Liver (tissue), 9 donors: Measurements from ENCODE around the gene POU3F2. TPM values are rescaled to one million over a fixed set of nuclear protein-coding genes. Genes with fewer than 3 reads are reported as not detected.

Experiments
- DNase-seq: peaks from one replicate; pipeline ENCODE4 v3.0.0-alpha.2; 2017; ENCODE audit warnings: low spot score
- H3K27ac ChIP-seq, 2 donors: one replicate each; pipeline ENCODE4 v1.7.0; 2013; ENCODE audit warnings: inconsistent platforms in 2 of 2, low read length in 2 of 2, control low read depth in 1 of 2, low read depth in 1 of 2, mild to moderate bottlenecking in 1 of 2
- H3K27me3 ChIP-seq, 4 donors: one replicate each; pipeline versions ENCODE4 v1.6.1 to v1.7.0; 2013; ENCODE audit warnings: low read length in 3 of 4, inconsistent platforms in 1 of 4, mild to moderate bottlenecking in 1 of 4, moderate library complexity in 1 of 4; ENCODE audit not compliant: control insufficient read depth in 4 of 4, insufficient read depth in 4 of 4
- H3K36me3 ChIP-seq, 4 donors: one replicate each; pipeline versions ENCODE4 v1.6.1 to v1.7.0; 2013; ENCODE audit warnings: low read length in 3 of 4, mild to moderate bottlenecking in 3 of 4, low read depth in 1 of 4, moderate library complexity in 1 of 4; ENCODE audit not compliant: control insufficient read depth in 4 of 4, insufficient read depth in 3 of 4
- H3K4me1 ChIP-seq, 4 donors: one replicate each; pipeline versions ENCODE4 v1.6.1 to v1.7.0; 2013; ENCODE audit warnings: low read length in 3 of 4, mild to moderate bottlenecking in 3 of 4, moderate library complexity in 1 of 4; ENCODE audit not compliant: control insufficient read depth in 4 of 4, insufficient read depth in 4 of 4
- H3K4me3 ChIP-seq, 3 donors: one replicate each; pipeline versions ENCODE4 v1.6.1 to v1.7.0; 2013; ENCODE audit warnings: low read length in 3 of 3, control low read depth in 1 of 3, low read depth in 1 of 3, mild to moderate bottlenecking in 1 of 3
- H3K9ac ChIP-seq, 2 donors: one replicate each; pipeline ENCODE4 v1.7.0; 2013; ENCODE audit warnings: low read length in 2 of 2, mild to moderate bottlenecking in 2 of 2, moderate library complexity in 2 of 2, control low read depth in 1 of 2, low read depth in 1 of 2
- H3K9me3 ChIP-seq, 4 donors: one replicate each; pipeline versions ENCODE4 v1.6.1 to v1.7.0; 2013; ENCODE audit warnings: low read length in 3 of 4; ENCODE audit not compliant: control insufficient read depth in 4 of 4
- EGR1 ChIP-seq, 2 donors: IDR thresholded peaks; 2 replicates each; pipeline ENCODE4 v1.6.1; 2016 to 2018; ENCODE audit warnings: antibody characterized with exemption in 2 of 2, low read depth in 2 of 2
- FOXA1 ChIP-seq: IDR thresholded peaks from 2 replicates; pipeline ENCODE4 v1.6.1; 2016; ENCODE audit warnings: antibody characterized with exemption
- FOXA2 ChIP-seq: IDR thresholded peaks from 2 replicates; pipeline ENCODE4 v1.6.1; 2016; ENCODE audit warnings: antibody characterized with exemption
- GABPA ChIP-seq, 2 donors: IDR thresholded peaks in 1 of 2; conservative IDR thresholded peaks in 1 of 2; 2 replicates each; pipeline ENCODE4 v1.6.1; 2016; ENCODE audit warnings: antibody characterized with exemption in 2 of 2, mild to moderate bottlenecking in 1 of 2, moderate library complexity in 1 of 2
- HNF4A ChIP-seq, 2 donors: conservative IDR thresholded peaks; 2 replicates each; pipeline ENCODE4 v1.6.1; 2016; ENCODE audit warnings: antibody characterized with exemption in 2 of 2, mild to moderate bottlenecking in 2 of 2
- HNF4G ChIP-seq: IDR thresholded peaks from 2 replicates; pipeline ENCODE4 v1.6.1; 2016; ENCODE audit warnings: antibody characterized with exemption
- JUND ChIP-seq, 2 donors: IDR thresholded peaks; 2 replicates each; pipeline ENCODE4 v1.6.1; 2016; ENCODE audit warnings: antibody characterized with exemption in 2 of 2
- NR2F2 ChIP-seq: IDR thresholded peaks from 2 replicates; pipeline ENCODE4 v1.6.1; 2016; ENCODE audit warnings: antibody characterized with exemption
- RAD21 ChIP-seq, 2 donors: IDR thresholded peaks; 2 replicates each; pipeline ENCODE4 v1.6.1; 2016; ENCODE audit warnings: antibody characterized with exemption in 2 of 2, mild to moderate bottlenecking in 2 of 2
- RXRA ChIP-seq, 2 donors: IDR thresholded peaks; 2 replicates each; pipeline ENCODE4 v1.6.1; 2017 to 2018; ENCODE audit warnings: antibody characterized with exemption in 2 of 2, mild to moderate bottlenecking in 1 of 2
- SP1 ChIP-seq: IDR thresholded peaks from 2 replicates; pipeline ENCODE4 v1.6.1; 2018; ENCODE audit warnings: antibody characterized with exemption, mild to moderate bottlenecking
- TAF1 ChIP-seq: conservative IDR thresholded peaks from 2 replicates; pipeline ENCODE4 v1.6.1; 2016; ENCODE audit warnings: antibody characterized with exemption, mild to moderate bottlenecking
- YY1 ChIP-seq: IDR thresholded peaks from 2 replicates; pipeline ENCODE4 v1.6.1; 2016; ENCODE audit warnings: antibody characterized with exemption, mild to moderate bottlenecking
- WGBS: extraction: QIAGEN DNeasy Blood & Tissue Kit; methylation state at CpG from one replicate; pipeline ENCODE4 v1.1.7; 2013; 5-methylcytosine and 5-hydroxymethylcytosine counted together
- polyA plus RNA-seq, 2 donors: library from polyadenylated mRNA; stranded (reverse) in 1 of 2; unstranded in 1 of 2; fragments of 200-250 nt in 1 of 2; fragments of >200 nt in 1 of 2; fragmentation: Nextera tagmentation in 1 of 2; extraction: Ambion mirVana in 1 of 2; gene quantifications; one replicate each; pipeline versions ENCODE4 v1.2.1 to v1.2.3, GENCODE V29; 2013 to 2015
- total RNA-seq, 2 donors: library from RNA; depleted of rRNA; stranded (reverse); fragments of >200 nt; gene quantifications; one replicate each; pipeline ENCODE4 v1.2.3, GENCODE V29; 2014
- TF ChIP-seq, protein P1 (sequence below): IDR thresholded peaks from 2 replicates; pipeline ENCODE4 v1.6.1; 2016; ENCODE audit warnings: antibody characterized with exemption, mild to moderate bottlenecking
- TF ChIP-seq, protein P2 (sequence below): IDR thresholded peaks from 2 replicates; pipeline ENCODE4 v1.6.1; 2016; ENCODE audit warnings: antibody characterized with exemption
- TF ChIP-seq, protein P3 (sequence below): IDR thresholded peaks from 2 replicates; pipeline ENCODE4 v1.6.1; 2016; ENCODE audit warnings: antibody characterized with exemption
- TF ChIP-seq, protein P4 (sequence below): fragments of 150-350 bp; IDR thresholded peaks from 2 replicates; pipeline ENCODE4 v1.5.1; 2017; ENCODE audit warnings: improper control_type of control experiment, low read depth, low read length; ENCODE audit not compliant: missing input control
- TF ChIP-seq, protein P5 (sequence below): IDR thresholded peaks from 2 replicates; pipeline ENCODE4 v1.6.1; 2016; ENCODE audit warnings: antibody characterized with exemption
- donor health status: healthy.
- donor health status: healthy.
- donor health status: healthy.
- donor health status: healthy.
- donor health status: healthy.

POU3F2 gene
- total and polyA plus RNA-seq, 4 donors = not detected

DNA sequence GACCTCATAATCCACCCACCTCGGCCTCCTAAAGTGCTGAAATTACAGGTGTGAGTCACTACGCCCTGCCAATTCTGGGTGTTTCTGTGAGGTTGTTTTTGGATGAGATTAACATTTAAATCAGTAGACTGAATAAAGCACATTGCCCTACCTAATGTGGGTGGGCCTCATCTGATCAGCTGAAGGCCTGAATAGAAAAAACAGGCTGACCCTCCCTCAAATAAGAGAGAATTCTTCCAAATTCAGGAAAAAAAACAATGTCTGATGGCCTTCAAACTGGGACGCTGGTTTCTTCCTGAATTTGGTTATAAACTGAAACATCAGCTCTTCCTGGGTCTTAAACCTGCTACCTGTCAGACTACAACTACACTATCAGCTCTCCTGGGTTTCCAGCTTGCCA is 51.0 kb downstream of the POU3F2 start:
- Histone ChIP-seq H3K9ac (no peak overlapping the region), H3K4me1 (no peaks in the 10 kb centered on the region), H3K27ac (no peak overlapping the region), H3K9me3 (no peaks in the 10 kb centered on the region), H3K27me3 (no peaks in the 10 kb centered on the region), H3K36me3 (peaks cover 0 to 13% (median 6%) of the 10 kb centered on the region in 4 donors), H3K4me3 (no peak overlapping the region)
- TF ChIP-seq, protein P1, sequence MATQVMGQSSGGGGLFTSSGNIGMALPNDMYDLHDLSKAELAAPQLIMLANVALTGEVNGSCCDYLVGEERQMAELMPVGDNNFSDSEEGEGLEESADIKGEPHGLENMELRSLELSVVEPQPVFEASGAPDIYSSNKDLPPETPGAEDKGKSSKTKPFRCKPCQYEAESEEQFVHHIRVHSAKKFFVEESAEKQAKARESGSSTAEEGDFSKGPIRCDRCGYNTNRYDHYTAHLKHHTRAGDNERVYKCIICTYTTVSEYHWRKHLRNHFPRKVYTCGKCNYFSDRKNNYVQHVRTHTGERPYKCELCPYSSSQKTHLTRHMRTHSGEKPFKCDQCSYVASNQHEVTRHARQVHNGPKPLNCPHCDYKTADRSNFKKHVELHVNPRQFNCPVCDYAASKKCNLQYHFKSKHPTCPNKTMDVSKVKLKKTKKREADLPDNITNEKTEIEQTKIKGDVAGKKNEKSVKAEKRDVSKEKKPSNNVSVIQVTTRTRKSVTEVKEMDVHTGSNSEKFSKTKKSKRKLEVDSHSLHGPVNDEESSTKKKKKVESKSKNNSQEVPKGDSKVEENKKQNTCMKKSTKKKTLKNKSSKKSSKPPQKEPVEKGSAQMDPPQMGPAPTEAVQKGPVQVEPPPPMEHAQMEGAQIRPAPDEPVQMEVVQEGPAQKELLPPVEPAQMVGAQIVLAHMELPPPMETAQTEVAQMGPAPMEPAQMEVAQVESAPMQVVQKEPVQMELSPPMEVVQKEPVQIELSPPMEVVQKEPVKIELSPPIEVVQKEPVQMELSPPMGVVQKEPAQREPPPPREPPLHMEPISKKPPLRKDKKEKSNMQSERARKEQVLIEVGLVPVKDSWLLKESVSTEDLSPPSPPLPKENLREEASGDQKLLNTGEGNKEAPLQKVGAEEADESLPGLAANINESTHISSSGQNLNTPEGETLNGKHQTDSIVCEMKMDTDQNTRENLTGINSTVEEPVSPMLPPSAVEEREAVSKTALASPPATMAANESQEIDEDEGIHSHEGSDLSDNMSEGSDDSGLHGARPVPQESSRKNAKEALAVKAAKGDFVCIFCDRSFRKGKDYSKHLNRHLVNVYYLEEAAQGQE = no peak
- no peak for TF ChIP-seq FOXA1
- TF ChIP-seq NR2F2 = no peak
- TF ChIP-seq, protein P2, sequence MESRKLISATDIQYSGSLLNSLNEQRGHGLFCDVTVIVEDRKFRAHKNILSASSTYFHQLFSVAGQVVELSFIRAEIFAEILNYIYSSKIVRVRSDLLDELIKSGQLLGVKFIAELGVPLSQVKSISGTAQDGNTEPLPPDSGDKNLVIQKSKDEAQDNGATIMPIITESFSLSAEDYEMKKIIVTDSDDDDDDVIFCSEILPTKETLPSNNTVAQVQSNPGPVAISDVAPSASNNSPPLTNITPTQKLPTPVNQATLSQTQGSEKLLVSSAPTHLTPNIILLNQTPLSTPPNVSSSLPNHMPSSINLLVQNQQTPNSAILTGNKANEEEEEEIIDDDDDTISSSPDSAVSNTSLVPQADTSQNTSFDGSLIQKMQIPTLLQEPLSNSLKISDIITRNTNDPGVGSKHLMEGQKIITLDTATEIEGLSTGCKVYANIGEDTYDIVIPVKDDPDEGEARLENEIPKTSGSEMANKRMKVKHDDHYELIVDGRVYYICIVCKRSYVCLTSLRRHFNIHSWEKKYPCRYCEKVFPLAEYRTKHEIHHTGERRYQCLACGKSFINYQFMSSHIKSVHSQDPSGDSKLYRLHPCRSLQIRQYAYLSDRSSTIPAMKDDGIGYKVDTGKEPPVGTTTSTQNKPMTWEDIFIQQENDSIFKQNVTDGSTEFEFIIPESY = no peak
- TF ChIP-seq HNF4A (conservative IDR thresholded peaks at IDR 0.05) = no peak
- no peak for TF ChIP-seq HNF4G
- TF ChIP-seq TAF1 = no peak
- no peak for TF ChIP-seq JUND (IDR thresholded peaks at IDR 0.05)
- TF ChIP-seq, protein P3, sequence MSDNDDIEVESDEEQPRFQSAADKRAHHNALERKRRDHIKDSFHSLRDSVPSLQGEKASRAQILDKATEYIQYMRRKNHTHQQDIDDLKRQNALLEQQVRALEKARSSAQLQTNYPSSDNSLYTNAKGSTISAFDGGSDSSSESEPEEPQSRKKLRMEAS = no peak
- no peak for TF ChIP-seq RAD21 (IDR thresholded peaks at IDR 0.05)
- no peak for TF ChIP-seq FOXA2
- no peak for DNase-seq
- 97% methylated on average over 3 of the region's 3 CpGs for WGBS

DNA sequence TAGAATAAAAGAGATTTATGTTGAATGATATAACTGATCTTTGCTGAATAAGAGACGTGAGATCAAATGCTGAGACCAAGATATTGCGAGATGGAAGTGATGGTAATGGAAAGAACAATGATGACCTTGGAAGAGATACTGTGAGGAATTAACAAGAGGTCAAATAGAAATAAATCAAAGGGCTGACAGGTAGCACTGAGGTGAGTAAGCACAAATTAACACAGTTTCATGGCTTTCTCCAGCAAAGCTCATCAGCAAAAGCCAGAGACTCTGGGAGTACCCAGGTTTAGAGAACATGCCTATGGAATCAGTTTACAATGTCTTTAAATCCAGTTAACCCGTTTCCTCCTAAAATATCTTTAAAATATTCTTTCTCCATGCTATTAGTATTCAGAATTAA is 53.3 kb downstream of the POU3F2 start:
- no peak overlapping the region for H3K27ac ChIP-seq
- TF ChIP-seq FOXA2 (no peak), RXRA (IDR thresholded peaks at IDR 0.05) (no peak), RAD21 (IDR thresholded peaks at IDR 0.05) (no peak), YY1 (no peak), FOXA1 (no peak), EGR1 (IDR thresholded peaks at IDR 0.05; ENCODE audit: low read depth in 2 of 2) (no peak), JUND (IDR thresholded peaks at IDR 0.05) (no peak), SP1 (no peak), TAF1 (no peak), GABPA (IDR thresholded peaks at IDR 0.05 in 1 of 2, conservative IDR thresholded peaks at IDR 0.05 in 1 of 2) (no peak), NR2F2 (no peak), HNF4A (conservative IDR thresholded peaks at IDR 0.05) (no peak), HNF4G (no peak)
- TF ChIP-seq, protein P4, sequence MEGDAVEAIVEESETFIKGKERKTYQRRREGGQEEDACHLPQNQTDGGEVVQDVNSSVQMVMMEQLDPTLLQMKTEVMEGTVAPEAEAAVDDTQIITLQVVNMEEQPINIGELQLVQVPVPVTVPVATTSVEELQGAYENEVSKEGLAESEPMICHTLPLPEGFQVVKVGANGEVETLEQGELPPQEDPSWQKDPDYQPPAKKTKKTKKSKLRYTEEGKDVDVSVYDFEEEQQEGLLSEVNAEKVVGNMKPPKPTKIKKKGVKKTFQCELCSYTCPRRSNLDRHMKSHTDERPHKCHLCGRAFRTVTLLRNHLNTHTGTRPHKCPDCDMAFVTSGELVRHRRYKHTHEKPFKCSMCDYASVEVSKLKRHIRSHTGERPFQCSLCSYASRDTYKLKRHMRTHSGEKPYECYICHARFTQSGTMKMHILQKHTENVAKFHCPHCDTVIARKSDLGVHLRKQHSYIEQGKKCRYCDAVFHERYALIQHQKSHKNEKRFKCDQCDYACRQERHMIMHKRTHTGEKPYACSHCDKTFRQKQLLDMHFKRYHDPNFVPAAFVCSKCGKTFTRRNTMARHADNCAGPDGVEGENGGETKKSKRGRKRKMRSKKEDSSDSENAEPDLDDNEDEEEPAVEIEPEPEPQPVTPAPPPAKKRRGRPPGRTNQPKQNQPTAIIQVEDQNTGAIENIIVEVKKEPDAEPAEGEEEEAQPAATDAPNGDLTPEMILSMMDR = no peak
- TF ChIP-seq, protein P3 = no peak
- TF ChIP-seq, protein P2 = no peak
- TF ChIP-seq, protein P1 = no peak
- TF ChIP-seq, protein P5, sequence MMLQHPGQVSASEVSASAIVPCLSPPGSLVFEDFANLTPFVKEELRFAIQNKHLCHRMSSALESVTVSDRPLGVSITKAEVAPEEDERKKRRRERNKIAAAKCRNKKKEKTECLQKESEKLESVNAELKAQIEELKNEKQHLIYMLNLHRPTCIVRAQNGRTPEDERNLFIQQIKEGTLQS = no peak
- H3K27me3 ChIP-seq = no peaks in the 10 kb centered on the region
- WGBS = 98% methylated on average over 3 of the region's 3 CpGs
- H3K4me1 ChIP-seq = no peaks in the 10 kb centered on the region
- DNase-seq = no peak
- no peak overlapping the region for H3K4me3 ChIP-seq
- H3K9ac ChIP-seq = no peak overlapping the region
- peaks cover 0 to 13% (median 7%) of the 10 kb centered on the region in 4 donors for H3K36me3 ChIP-seq
- no peaks in the 10 kb centered on the region for H3K9me3 ChIP-seq
